MM.1S (cell line): ENCODE results near the gene ICAM1.

Source experiments
- DNase-seq: peaks from one replicate; pipeline ENCODE4 v3.0.0-alpha.2; 2015
- H2AFZ ChIP-seq: fragments of 300-600 bp; sonication (generic); 2 replicates; pipeline ENCODE4 v1.6.0; 2016; ENCODE audit warnings: antibody characterized with exemption, low read length
- H3F3A ChIP-seq: fragments of 300-600 bp; sonication (generic); 2 replicates; pipeline ENCODE4 v1.6.1; 2016; ENCODE audit warnings: mild to moderate bottlenecking, antibody characterized with exemption, low read length, moderate library complexity, mixed read lengths; ENCODE audit not compliant: insufficient read depth
- H3K27ac ChIP-seq: fragments of 300-600 bp; sonication (generic); 2 replicates; pipeline ENCODE4 v1.5.1; 2016; ENCODE audit warnings: mild to moderate bottlenecking, low read length
- H3K27me3 ChIP-seq: fragments of 300-600 bp; sonication (generic); replicated peaks from 2 replicates; pipeline ENCODE4 v1.6.0; 2016; ENCODE audit warnings: low read length; ENCODE audit not compliant: insufficient read depth
- H3K36me3 ChIP-seq: fragments of 300-600 bp; sonication (generic); replicated peaks from 2 replicates; pipeline ENCODE4 v1.6.1; 2016; ENCODE audit warnings: mild to moderate bottlenecking, low read length, mixed read lengths; ENCODE audit not compliant: insufficient read depth
- H3K4me1 ChIP-seq: fragments of 300-600 bp; sonication (generic); 2 replicates; pipeline ENCODE4 v1.6.1; 2016; ENCODE audit warnings: low read length, mixed read lengths
- H3K4me2 ChIP-seq: fragments of 300-600 bp; sonication (generic); 2 replicates; pipeline ENCODE4 v1.6.0; 2016; ENCODE audit warnings: low read depth, low read length
- H3K4me3 ChIP-seq: fragments of 300-600 bp; sonication (generic); 2 replicates; pipeline ENCODE4 v1.5.1; 2016; ENCODE audit warnings: low read length, mixed read lengths
- H3K79me2 ChIP-seq: fragments of 300-600 bp; sonication (generic); 2 replicates; pipeline ENCODE4 v1.6.1; 2016; ENCODE audit warnings: mixed run types, low read length, mixed read lengths
- H3K9ac ChIP-seq: fragments of 300-600 bp; sonication (generic); 2 replicates; pipeline ENCODE4 v1.6.1; 2016; ENCODE audit warnings: low read length, mixed read lengths
- H3K9me2 ChIP-seq: fragments of 300-600 bp; sonication (generic); replicated peaks from 2 replicates; pipeline ENCODE4 v1.6.1; 2016; ENCODE audit warnings: mild to moderate bottlenecking, low read length, mixed read lengths; ENCODE audit not compliant: insufficient read depth
- H3K9me3 ChIP-seq: fragments of 300-600 bp; sonication (generic); replicated peaks from 2 replicates; pipeline ENCODE4 v1.6.1; 2016; ENCODE audit warnings: mild to moderate bottlenecking, low read length, mixed read lengths; ENCODE audit not compliant: insufficient read depth
- H4K20me1 ChIP-seq: fragments of 300-600 bp; sonication (generic); 2 replicates; pipeline ENCODE4 v1.6.1; 2016; ENCODE audit warnings: mild to moderate bottlenecking, low read length, moderate library complexity, mixed read lengths; ENCODE audit not compliant: insufficient read depth
- EZH2 ChIP-seq: fragments of 300-600 bp; sonication (generic); optimal IDR thresholded peaks from 2 replicates; pipeline ENCODE3; 2017; ENCODE audit warnings: low read depth, mild to moderate bottlenecking, antibody characterized with exemption, low read length, mixed read lengths
- EZH2phosphoT487 ChIP-seq: fragments of 300-600 bp; sonication (generic); IDR thresholded peaks from 2 replicates; pipeline ENCODE4 v1.6.1; 2018; ENCODE audit warnings: antibody characterized with exemption, low read length
- TF ChIP-seq, protein P1 (sequence below): fragments of 300-600 bp; sonication (generic); IDR thresholded peaks from 2 replicates; pipeline ENCODE4 v1.5.1; 2016; ENCODE audit warnings: antibody characterized with exemption, low read length, mixed read lengths

Gene ICAM1

GRCh38 chr19:10252707-10253106 is 18.2 kb upstream of the ICAM1 start:
- no peak for DNase-seq
- H3K4me2 ChIP-seq: peak overlapping the region; percentile 97
- peak overlapping the region; percentile 95 for H3K9ac ChIP-seq
- H3K4me3 ChIP-seq: peak overlapping the region; percentile 96
- no peaks in the 10 kb centered on the region for H3K9me2 ChIP-seq
- H3F3A ChIP-seq: peaks cover 8% of the 10 kb centered on the region; the same call in 1 of the 2 replicates
- H3K27me3 ChIP-seq: no peaks in the 10 kb centered on the region
- no peaks in the 10 kb centered on the region for H4K20me1 ChIP-seq
- H3K36me3 ChIP-seq: peaks cover 4% of the 10 kb centered on the region
- no peaks in the 10 kb centered on the region for H3K9me3 ChIP-seq
- H3K79me2 ChIP-seq: peaks cover 32% of the 10 kb centered on the region
- peak overlapping the region; percentile 83 for H2AFZ ChIP-seq
- 0 out of 2 replicates have a peak, but pooled peaks cover 11% of the 10 kb centered on the region for H3K4me1 ChIP-seq
- TF ChIP-seq, protein P1, sequence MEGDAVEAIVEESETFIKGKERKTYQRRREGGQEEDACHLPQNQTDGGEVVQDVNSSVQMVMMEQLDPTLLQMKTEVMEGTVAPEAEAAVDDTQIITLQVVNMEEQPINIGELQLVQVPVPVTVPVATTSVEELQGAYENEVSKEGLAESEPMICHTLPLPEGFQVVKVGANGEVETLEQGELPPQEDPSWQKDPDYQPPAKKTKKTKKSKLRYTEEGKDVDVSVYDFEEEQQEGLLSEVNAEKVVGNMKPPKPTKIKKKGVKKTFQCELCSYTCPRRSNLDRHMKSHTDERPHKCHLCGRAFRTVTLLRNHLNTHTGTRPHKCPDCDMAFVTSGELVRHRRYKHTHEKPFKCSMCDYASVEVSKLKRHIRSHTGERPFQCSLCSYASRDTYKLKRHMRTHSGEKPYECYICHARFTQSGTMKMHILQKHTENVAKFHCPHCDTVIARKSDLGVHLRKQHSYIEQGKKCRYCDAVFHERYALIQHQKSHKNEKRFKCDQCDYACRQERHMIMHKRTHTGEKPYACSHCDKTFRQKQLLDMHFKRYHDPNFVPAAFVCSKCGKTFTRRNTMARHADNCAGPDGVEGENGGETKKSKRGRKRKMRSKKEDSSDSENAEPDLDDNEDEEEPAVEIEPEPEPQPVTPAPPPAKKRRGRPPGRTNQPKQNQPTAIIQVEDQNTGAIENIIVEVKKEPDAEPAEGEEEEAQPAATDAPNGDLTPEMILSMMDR: no peak
- TF ChIP-seq EZH2phosphoT487: no peak
- TF ChIP-seq EZH2: no peak
- H3K27ac ChIP-seq: peak overlapping the region; percentile 59; the same call in 1 of the 2 replicates

GRCh38 chr19:10254244-10254643 is 16.7 kb upstream of the ICAM1 start:
- Histone ChIP-seq H3K4me2 (no peak overlapping the region), H3K9ac (no peak overlapping the region), H3K4me1 (0 out of 2 replicates have a peak, but pooled peaks cover 11% of the 10 kb centered on the region), H3K9me3 (no peaks in the 10 kb centered on the region), H3F3A (0 out of 2 replicates have a peak, but pooled peaks cover 5% of the 10 kb centered on the region), H4K20me1 (no peaks in the 10 kb centered on the region), H3K79me2 (peaks cover 32% of the 10 kb centered on the region), H3K9me2 (no peaks in the 10 kb centered on the region), H3K27me3 (no peaks in the 10 kb centered on the region), H3K27ac (no peak overlapping the region), H3K4me3 (no peak overlapping the region), H2AFZ (no peak overlapping the region), H3K36me3 (peaks cover 4% of the 10 kb centered on the region)
- no peak for DNase-seq
- TF ChIP-seq, protein P1: no peak
- TF ChIP-seq EZH2 (no peak), EZH2phosphoT487 (no peak)

- TF ChIP-seq, protein P1: no peak
- TF ChIP-seq EZH2: no peak
- peaks cover 4% of the 10 kb centered on the region for H3K36me3 ChIP-seq
Measured at GRCh38 chr19:10255358-10255757, 15.6 kb upstream of the ICAM1 start.

More at GRCh38 chr19:10255358-10255757, 15.6 kb upstream of the ICAM1 start:
- Histone ChIP-seq H3K9me2 (no peaks in the 10 kb centered on the region), H3K27me3 (no peaks in the 10 kb centered on the region), H3K9ac (no peak overlapping the region), H3K9me3 (no peaks in the 10 kb centered on the region), H3F3A (0 out of 2 replicates have a peak, but pooled peaks cover 5% of the 10 kb centered on the region), H3K4me2 (no peak overlapping the region), H4K20me1 (no peaks in the 10 kb centered on the region), H3K4me3 (no peak overlapping the region), H3K79me2 (peaks cover 32% of the 10 kb centered on the region), H3K4me1 (0 out of 2 replicates have a peak, but pooled peaks cover 9% of the 10 kb centered on the region), H3K27ac (no peak overlapping the region), H2AFZ (no peak overlapping the region)
- no peak for DNase-seq
